ENCODE data around the gene LHX1. TPM values are rescaled to one million over a fixed set of nuclear protein-coding genes. Genes with fewer than 3 reads are reported as not detected.
A peak's percentile ranks its signal among the peaks of the same experiment; 100 is the strongest.

Gene LHX1
- polyA plus RNA-seq, 3 donors, result not detected

DNA sequence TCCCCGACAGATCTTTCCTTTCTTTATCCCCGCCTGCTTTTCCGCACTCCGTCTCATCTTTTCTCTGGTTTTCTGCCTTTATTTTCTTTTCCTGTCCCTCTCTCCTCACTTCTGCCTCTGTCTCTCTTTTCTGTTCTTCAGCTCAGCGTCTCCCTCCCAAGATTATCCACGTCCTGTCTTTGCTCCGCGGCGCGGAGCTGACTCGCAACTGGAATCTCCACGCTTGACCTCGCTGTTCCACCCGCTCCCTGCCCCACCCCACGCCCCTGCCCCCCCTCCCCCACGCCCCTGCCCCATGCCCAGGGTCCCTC is 4.9 kb upstream of the LHX1 start:
- Mint-ChIP-seq H3K36me3 (peaks cover 27 to 39% of the 10 kb centered on the region in 2 donors), H3K4me3 (peak overlapping the region; percentile 74 to 95), H3K9me3 (peaks cover 0 to 58% (median 53%) of the 10 kb centered on the region in 7 donors), H3K27me3 (ENCODE audit: low read depth in 3 of 3) (peaks cover 83 to 93% (median 88%) of the 10 kb centered on the region in 3 donors), H3K4me1 (peaks cover 72% of the 10 kb centered on the region), H3K27ac (no peak overlapping the region)
- TF ChIP-seq CTCF (IDR thresholded peaks at IDR 0.05), result no peak
- H3K9ac ChIP-seq (ENCODE audit: insufficient read depth, low read length, poor library complexity, severe bottlenecking), result no peak overlapping the region
- H3K4me1 ChIP-seq (ENCODE audit: control insufficient read depth in 1 of 2, insufficient read depth in 2 of 2, low read length in 2 of 2), result peaks cover 66 to 72% of the 10 kb centered on the region in 2 donors
- H3K27me3 ChIP-seq (ENCODE audit: control insufficient read depth in 2 of 2, insufficient read depth in 2 of 2, low read length in 2 of 2), result peaks cover 80 to 89% of the 10 kb centered on the region in 2 donors
- peak overlapping the region in 1 of 3 experiments; percentile 55 for H3K4me3 ChIP-seq (replicated peaks in 1 of 3; ENCODE audit: low read depth in 2 of 3, low read length in 3 of 3)
- intact Hi-C loops (cut with micrococcal nuclease), result loop anchor here (2.0 to 10.0 kb wide), 2 partner anchors 14 to 1438 kb away; no protein-coding TSS in a partner anchor
- no peaks in the 10 kb centered on the region for H3K36me3 ChIP-seq (replicated peaks in 1 of 2; ENCODE audit: control insufficient read depth in 1 of 2, insufficient read depth in 2 of 2, low read length in 2 of 2)
- H3K9me3 ChIP-seq (replicated peaks in 1 of 2; ENCODE audit: control insufficient read depth in 1 of 2, insufficient read depth in 1 of 2, low read length in 2 of 2), result peaks cover 3 to 59% of the 10 kb centered on the region in 2 donors
- H3K79me2 ChIP-seq (ENCODE audit: insufficient read depth, low read length), result no peaks in the 10 kb centered on the region
- peak overlapping the region; percentile 59 for H3K4me2 ChIP-seq (replicated peaks; ENCODE audit: extremely low read depth, low read length, poor library complexity, severe bottlenecking)
- no peak overlapping the region for H3K27ac ChIP-seq (ENCODE audit: low read depth in 1 of 2, low read length in 2 of 2)
- no peak for DNase-seq
- 3% methylated on average over 4 of the region's 16 CpGs for WGBS (ENCODE audit: insufficient coverage)
- peak overlapping the region; percentile 46 for H2AFZ ChIP-seq (ENCODE audit: insufficient read depth, low read depth, low read length, poor library complexity, severe bottlenecking)
- H4K20me1 ChIP-seq (ENCODE audit: insufficient read depth, low read length), result no peaks in the 10 kb centered on the region

GRCh38 chr17:36932694-36933511 is 4.4 kb upstream of the LHX1 start:
- H4K20me1 ChIP-seq (ENCODE audit: insufficient read depth, low read length), result no peaks in the 10 kb centered on the region
- 5% methylated on average over 28 of the region's 40 CpGs for WGBS (ENCODE audit: insufficient coverage)
- peaks cover 72% of the 10 kb centered on the region for H3K4me1 Mint-ChIP-seq
- DNase-seq, result no peak
- peaks cover 3 to 64% of the 10 kb centered on the region in 2 donors for H3K9me3 ChIP-seq (replicated peaks in 1 of 2; ENCODE audit: control insufficient read depth in 1 of 2, insufficient read depth in 1 of 2, low read length in 2 of 2)
- H3K4me2 ChIP-seq (replicated peaks; ENCODE audit: extremely low read depth, low read length, poor library complexity, severe bottlenecking), result peak overlapping the region; percentile 37
- peaks cover 32 to 38% of the 10 kb centered on the region in 2 donors for H3K36me3 Mint-ChIP-seq
- H3K27me3 Mint-ChIP-seq (ENCODE audit: low read depth in 3 of 3), result peaks cover 87 to 99% (median 94%) of the 10 kb centered on the region in 3 donors
- H3K27me3 ChIP-seq (ENCODE audit: control insufficient read depth in 2 of 2, insufficient read depth in 2 of 2, low read length in 2 of 2), result peaks cover 85 to 94% of the 10 kb centered on the region in 2 donors
- H3K27ac ChIP-seq (ENCODE audit: low read depth in 1 of 2, low read length in 2 of 2), result no peak overlapping the region
- peaks cover 0 to 64% (median 57%) of the 10 kb centered on the region in 7 donors for H3K9me3 Mint-ChIP-seq
- H2AFZ ChIP-seq (ENCODE audit: insufficient read depth, low read depth, low read length, poor library complexity, severe bottlenecking), result no peak overlapping the region
- peak overlapping the region; percentile 59 to 92 for H3K4me3 Mint-ChIP-seq
- H3K9ac ChIP-seq (ENCODE audit: insufficient read depth, low read length, poor library complexity, severe bottlenecking), result no peak overlapping the region
- H3K36me3 ChIP-seq (replicated peaks in 1 of 2; ENCODE audit: control insufficient read depth in 1 of 2, insufficient read depth in 2 of 2, low read length in 2 of 2), result no peaks in the 10 kb centered on the region
- H3K4me1 ChIP-seq (ENCODE audit: control insufficient read depth in 1 of 2, insufficient read depth in 2 of 2, low read length in 2 of 2), result peaks cover 64 to 72% of the 10 kb centered on the region in 2 donors
- H3K27ac Mint-ChIP-seq, result peak overlapping the region in 1 of 7 donors; percentile 40
- intact Hi-C loops (cut with micrococcal nuclease), result loop anchor here (2.0 to 10.0 kb wide), 2 partner anchors 14 to 1438 kb away; no protein-coding TSS in a partner anchor
- TF ChIP-seq CTCF (IDR thresholded peaks at IDR 0.05), result no peak
- no peaks in the 10 kb centered on the region for H3K79me2 ChIP-seq (ENCODE audit: insufficient read depth, low read length)
- H3K4me3 ChIP-seq (replicated peaks in 1 of 3; ENCODE audit: low read depth in 2 of 3, low read length in 3 of 3), result peak overlapping the region in 1 of 3 experiments; percentile 41
